Measurements from ENCODE around the gene IL17RE.
"Not testable (repeated sequence)": the region's sequence is repeated elsewhere in the genome, so short reads cannot be mapped to it uniquely, and the experiment has no call there.

Gene IL17RE

GRCh38 chr3:9898467-9899241 lies 4.0 kb upstream of the IL17RE start:
- H3K4me3 ChIP-seq (ENCODE audit: low read depth, low read length) = no peak overlapping the region
- no peak for DNase-seq (ENCODE audit: low read depth)

- DNase-seq (ENCODE audit: low read depth) = no peak
- no peak overlapping the region for H3K4me3 ChIP-seq (ENCODE audit: low read depth, low read length)
Measured at GRCh38 chr3:9899289-9899791, 3.3 kb upstream of the IL17RE start.

- not testable (repeated sequence) for DNase-seq (ENCODE audit: low read depth); H3K4me3 ChIP-seq (ENCODE audit: low read depth, low read length)
Measured at GRCh38 chr3:9900965-9901415, 1.7 kb upstream of the IL17RE start.

- H3K4me3 ChIP-seq (ENCODE audit: low read depth, low read length) = no peak overlapping the region
- DNase-seq (ENCODE audit: low read depth) = no peak
Measured at GRCh38 chr3:9901967-9902366, 681 bp upstream of the IL17RE start.

GRCh38 chr3:9903238-9903624 lies 583 bp downstream of the IL17RE start:
- no peak for DNase-seq (ENCODE audit: low read depth)
- peak overlapping the region; percentile 32 for H3K4me3 ChIP-seq (ENCODE audit: low read depth, low read length)

GRCh38 chr3:9903904-9904303 lies 1.3 kb downstream of the IL17RE start:
- no peak for DNase-seq (ENCODE audit: low read depth)
- no peak overlapping the region for H3K4me3 ChIP-seq (ENCODE audit: low read depth, low read length)

GRCh38 chr3:9906480-9906879 lies 3.8 kb downstream of the IL17RE start:
- DNase-seq (ENCODE audit: low read depth) = no peak
- no peak overlapping the region for H3K4me3 ChIP-seq (ENCODE audit: low read depth, low read length)

GRCh38 chr3:9908286-9908685 lies 5.6 kb downstream of the IL17RE start:
- H3K4me3 ChIP-seq (ENCODE audit: low read depth, low read length) = no peak overlapping the region
- no peak for DNase-seq (ENCODE audit: low read depth)

GRCh38 chr3:9909221-9910013 lies 6.8 kb downstream of the IL17RE start:
- DNase-seq (ENCODE audit: low read depth) = no peak
- no peak overlapping the region for H3K4me3 ChIP-seq (ENCODE audit: low read depth, low read length)

GRCh38 chr3:9911863-9912262 lies 9.2 kb downstream of the IL17RE start:
- DNase-seq (ENCODE audit: low read depth) = no peak
- H3K4me3 ChIP-seq (ENCODE audit: low read depth, low read length) = no peak overlapping the region

- H3K4me3 ChIP-seq (ENCODE audit: low read depth, low read length) = no peak overlapping the region
- DNase-seq (ENCODE audit: low read depth) = no peak
Measured at GRCh38 chr3:9912294-9912935, 9.8 kb downstream of the IL17RE start.

GRCh38 chr3:9913601-9914000 lies 11.0 kb downstream of the IL17RE start:
- no peak overlapping the region for H3K4me3 ChIP-seq (ENCODE audit: low read depth, low read length)
- DNase-seq (ENCODE audit: low read depth) = no peak

GRCh38 chr3:9914011-9914410 lies 11.4 kb downstream of the IL17RE start:
- no peak for DNase-seq (ENCODE audit: low read depth)
- no peak overlapping the region for H3K4me3 ChIP-seq (ENCODE audit: low read depth, low read length)

- peak overlapping the region; percentile 50 for H3K4me3 ChIP-seq (ENCODE audit: low read depth, low read length)
- DNase-seq (ENCODE audit: low read depth) = no peak
Measured at GRCh38 chr3:9914559-9915253, 12.1 kb downstream of the IL17RE start.

- no peak for DNase-seq (ENCODE audit: low read depth)
- peak overlapping the region; percentile 50 for H3K4me3 ChIP-seq (ENCODE audit: low read depth, low read length)
Measured at GRCh38 chr3:9915254-9916141, 12.8 kb downstream of the IL17RE start.

- DNase-seq (ENCODE audit: low read depth) = peak; percentile 54
- peak overlapping the region; percentile 64 for H3K4me3 ChIP-seq (ENCODE audit: low read depth, low read length)
Measured at GRCh38 chr3:9916346-9916733, 13.7 kb downstream of the IL17RE start.

- peak within 1 kb of the TSS; percentile 64 for H3K4me3 ChIP-seq (ENCODE audit: low read depth, low read length)
- DNase-seq (ENCODE audit: low read depth) = peak; percentile 87
Measured at GRCh38 chr3:9916734-9917680, 14.4 kb downstream of the IL17RE start, which contains the start of gene IL17RC. Gene IL17RC, plus strand, starts transcription at chr3:9917098. Its CDS starts 218 bp downstream, at chr3:9917316.

Measured in skeletal muscle cell (primary cell).